Activated CD8-positive, alpha-beta T cell treated with anti-CD3 and anti-CD28 coated beads, Interleukin-2, amount 10 ng/mL, durations not matched to agents 7 days and 5 days (primary cell): ENCODE data around the gene PARVA. TPM values are rescaled to one million over a fixed set of nuclear protein-coding genes. Genes with fewer than 3 reads are reported as not detected.
"Not testable (repeated sequence)": the region's sequence is repeated elsewhere in the genome, so short reads cannot be mapped to it uniquely, and the experiment has no call there.

ENCODE experiments used
- ATAC-seq: fragments of 150-1000 bp; cut with Tn5 transposase; one replicate; pipeline ENCODE4 v1.10.0; 2021; ENCODE audit warnings: moderate library complexity
- CTCF ChIA-PET: fragments of 350-600 bp; sonication (Branson Sonifier 250); formaldehyde crosslinking; loops from one replicate; lab custom pipeline; 2021; ENCODE audit warnings: antibody characterized with exemption; lab: Charles Lee
- POLR2A ChIA-PET: fragments of 350-600 bp; sonication (Branson Sonifier 250); formaldehyde crosslinking; loops from one replicate; lab custom pipeline; 2021; ENCODE audit warnings: antibody characterized with exemption; lab: Charles Lee
- DNase-seq: peaks from one replicate; pipeline ENCODE4 v3.0.0-alpha.2; 2020
- H3K27ac Mint-ChIP-seq: one replicate; pipeline ENCODE4 v1.8.0; 2021; ENCODE audit warnings: mild to moderate bottlenecking, mixed read lengths
- H3K27me3 Mint-ChIP-seq: one replicate; pipeline ENCODE4 v1.8.0; 2021; ENCODE audit warnings: low read depth, mixed read lengths
- H3K36me3 Mint-ChIP-seq: one replicate; pipeline ENCODE4 v1.8.0; 2021; ENCODE audit warnings: low read depth, mixed read lengths
- H3K4me1 Mint-ChIP-seq: one replicate; pipeline ENCODE4 v1.8.0; 2021; ENCODE audit warnings: low read depth, mixed read lengths
- H3K4me3 Mint-ChIP-seq: one replicate; pipeline ENCODE4 v1.8.0; 2021; ENCODE audit warnings: mild to moderate bottlenecking, mixed read lengths
- H3K9me3 Mint-ChIP-seq: one replicate; pipeline ENCODE4 v1.8.0; 2022; ENCODE audit warnings: mixed read lengths; ENCODE audit not compliant: insufficient read depth
- total RNA-seq, 2 experiments: library from RNA; stranded (reverse); gene quantifications; one replicate each; pipeline ENCODE4 v1.2.3, GENCODE V29; 2021

The PARVA gene, protein sequence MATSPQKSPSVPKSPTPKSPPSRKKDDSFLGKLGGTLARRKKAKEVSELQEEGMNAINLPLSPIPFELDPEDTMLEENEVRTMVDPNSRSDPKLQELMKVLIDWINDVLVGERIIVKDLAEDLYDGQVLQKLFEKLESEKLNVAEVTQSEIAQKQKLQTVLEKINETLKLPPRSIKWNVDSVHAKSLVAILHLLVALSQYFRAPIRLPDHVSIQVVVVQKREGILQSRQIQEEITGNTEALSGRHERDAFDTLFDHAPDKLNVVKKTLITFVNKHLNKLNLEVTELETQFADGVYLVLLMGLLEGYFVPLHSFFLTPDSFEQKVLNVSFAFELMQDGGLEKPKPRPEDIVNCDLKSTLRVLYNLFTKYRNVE
- not detected for total RNA-seq

DNA sequence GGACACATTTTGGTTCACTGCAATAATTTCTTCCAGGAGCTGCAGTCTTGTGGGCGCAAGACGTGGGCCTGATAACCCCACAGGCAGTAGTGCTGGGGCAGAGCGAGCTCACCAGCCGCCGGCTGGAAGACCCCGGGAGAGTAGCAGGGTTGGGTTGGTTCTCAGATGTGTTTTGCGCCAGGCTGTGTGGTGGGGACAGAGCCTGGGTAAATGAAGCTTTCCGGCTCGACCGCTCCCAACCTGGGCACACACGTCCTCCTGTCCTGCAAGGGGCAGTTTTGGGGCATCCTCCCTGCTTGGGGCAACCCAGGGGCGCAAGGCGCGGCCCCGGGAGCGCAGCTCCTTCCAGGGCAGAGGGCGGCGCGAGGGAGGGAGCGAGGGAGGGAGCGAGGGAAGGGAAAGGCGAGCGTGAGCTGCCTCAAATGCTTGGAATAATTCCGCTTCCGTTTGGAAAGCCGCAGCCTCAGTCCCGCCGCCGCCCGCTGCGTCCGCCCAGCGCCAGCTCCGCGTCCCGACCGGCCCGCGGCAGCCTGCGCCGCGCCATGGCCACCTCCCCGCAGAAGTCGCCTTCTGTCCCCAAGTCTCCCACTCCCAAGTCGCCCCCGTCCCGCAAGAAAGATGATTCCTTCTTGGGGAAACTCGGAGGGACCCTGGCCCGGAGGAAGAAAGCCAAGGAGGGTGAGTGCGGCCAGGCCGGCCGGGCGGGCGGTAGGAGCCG is at the start of gene PARVA:
TSS of gene PARVA (plus strand) at position 466 of the 718 bp plus-strand sequence. CDS start at position 543, 77 bp downstream.
- Mint-ChIP-seq H3K27me3 (peaks cover 53% of the 10 kb centered on the region), H3K4me1 (peaks cover 4% of the 10 kb centered on the region), H3K9me3 (no peaks in the 10 kb centered on the region), H3K36me3 (peaks cover 2% of the 10 kb centered on the region), H3K27ac (no peak within 1 kb of the TSS), H3K4me3 (peak within 1 kb of the TSS; percentile 50)
- CTCF ChIA-PET: interaction anchor here (0.5 to 2.6 kb wide), 3 partner anchors 11 to 290 kb away, joined by 3 to 15 read pairs (median 4); no protein-coding TSS in a partner anchor
- DNase-seq: no peak
- no peak for ATAC-seq
- POLR2A ChIA-PET: no interaction called here

- peaks cover 3% of the 10 kb centered on the region for H3K4me1 Mint-ChIP-seq
- no peaks in the 10 kb centered on the region for H3K36me3 Mint-ChIP-seq
- H3K9me3 Mint-ChIP-seq: no peaks in the 10 kb centered on the region
- no peak overlapping the region for H3K4me3 Mint-ChIP-seq
- POLR2A ChIA-PET: no interaction called here
- ATAC-seq (no peak), DNase-seq (no peak)
- CTCF ChIA-PET: interaction anchor here (3.5 to 5.9 kb wide), 2 partner anchors 41 to 562 kb away, joined by 25 to 85 read pairs; no protein-coding TSS in a partner anchor
- no peak overlapping the region for H3K27ac Mint-ChIP-seq
- H3K27me3 Mint-ChIP-seq: no peaks in the 10 kb centered on the region
Measured at GRCh38 chr11:12329169-12329568, 48.2 kb upstream of the PARVA start.

DNA sequence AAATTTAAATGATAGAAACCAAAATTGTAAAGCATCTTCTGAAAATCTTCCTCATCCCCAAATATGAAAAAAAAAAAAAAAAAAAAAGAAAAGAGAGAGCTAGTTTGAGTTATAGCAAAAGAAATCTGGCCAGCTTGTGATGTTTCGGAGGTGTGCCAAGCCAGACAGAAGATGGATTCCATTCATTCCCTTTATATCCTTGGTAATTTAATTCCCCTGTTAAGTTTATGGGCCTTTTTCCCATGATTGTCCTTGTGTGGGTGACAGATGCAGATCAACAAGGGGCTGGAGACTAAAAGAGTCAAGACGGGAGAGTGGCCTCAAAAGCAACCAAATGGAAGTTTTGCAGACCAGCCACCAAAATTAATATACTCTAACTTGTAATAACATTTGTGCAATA is 47.6 kb upstream of the PARVA start:
- Mint-ChIP-seq H3K4me3 (no peak overlapping the region), H3K4me1 (peaks cover 3% of the 10 kb centered on the region), H3K27me3 (no peaks in the 10 kb centered on the region), H3K9me3 (no peaks in the 10 kb centered on the region), H3K36me3 (no peaks in the 10 kb centered on the region), H3K27ac (no peak overlapping the region)
- ATAC-seq: no peak
- ChIA-PET POLR2A (no interaction called here), CTCF (interaction anchor here (1.5 to 5.9 kb wide), 7 partner anchors 12 to 569 kb away, joined by 5 to 85 read pairs (median 9); no protein-coding TSS in a partner anchor)
- no peak for DNase-seq

DNA sequence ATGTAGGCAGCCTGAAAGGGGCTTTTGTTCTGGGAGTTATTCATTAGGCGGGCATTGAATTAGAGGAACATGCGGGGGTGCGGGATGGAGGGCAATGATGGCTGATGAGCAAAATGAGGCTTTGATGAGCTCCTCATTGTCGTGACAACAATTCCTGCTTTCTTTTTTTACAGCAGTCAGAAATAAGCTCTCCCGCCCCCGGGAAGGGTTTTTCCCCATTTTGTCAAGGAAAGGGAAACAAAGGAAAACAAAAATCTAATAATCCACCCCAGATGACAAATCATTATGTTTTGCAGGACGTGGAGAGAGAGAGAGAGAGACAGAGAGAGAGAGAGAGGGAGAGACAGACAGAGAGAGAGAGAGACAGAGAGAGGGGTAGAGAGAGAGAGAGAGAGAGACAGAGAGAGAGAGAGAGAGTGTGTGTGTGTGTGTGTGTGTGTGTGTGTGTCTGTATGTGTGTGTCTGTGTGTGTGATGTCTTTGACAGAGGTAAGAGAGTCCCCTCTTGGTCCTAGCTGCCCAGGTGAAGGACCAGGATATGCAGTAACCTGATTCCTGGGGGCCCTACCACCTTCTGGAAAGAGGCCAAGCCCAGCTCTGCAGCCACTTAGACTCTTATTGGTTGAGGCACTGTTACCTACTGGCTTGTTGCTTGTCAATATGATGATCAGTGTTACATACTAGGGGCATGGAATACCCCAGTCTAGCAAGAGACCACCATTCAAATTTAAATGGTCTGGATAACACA is 46.7 kb upstream of the PARVA start:
- no peak for ATAC-seq
- CTCF ChIA-PET: interaction anchor here (0.6 to 5.9 kb wide), 57 partner anchors 9 to 725 kb away, joined by 3 to 85 read pairs (median 4); partner anchors contain the start of gene PARVA
- H3K27me3 Mint-ChIP-seq: peaks cover 2% of the 10 kb centered on the region

DNA sequence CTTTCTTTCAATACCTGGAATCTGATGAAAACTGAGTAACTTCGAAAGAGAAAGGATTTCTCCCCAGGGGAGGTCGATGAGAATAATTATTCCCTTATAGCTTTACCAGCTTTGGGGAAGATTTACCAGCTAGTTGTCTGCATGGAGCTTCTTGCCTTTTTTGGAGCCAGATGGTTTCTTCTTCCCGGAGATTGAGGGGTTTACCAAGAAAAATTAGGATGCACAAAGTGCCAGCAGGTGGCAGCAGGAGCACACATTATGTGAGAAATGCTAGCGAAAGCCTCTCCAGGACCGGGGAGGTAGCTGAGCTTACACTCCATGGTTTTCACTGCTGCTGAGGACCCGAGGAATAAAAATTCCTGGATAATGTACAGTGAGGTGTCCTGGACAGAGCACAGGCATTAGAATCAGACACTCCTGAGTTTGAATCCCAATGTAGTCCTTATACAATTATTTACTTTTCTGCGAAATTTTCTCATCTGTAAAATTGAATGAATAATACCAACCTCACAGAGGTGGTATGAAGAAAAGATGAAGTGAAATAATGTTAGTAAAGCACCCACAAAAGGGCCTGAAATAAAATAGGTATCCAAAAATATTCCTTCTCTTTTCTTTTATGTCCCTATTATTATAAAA is 46.0 kb upstream of the PARVA start:
- ChIA-PET POLR2A (interaction anchor here (0.6 kb wide), 1 partner anchor 155 kb away, joined by 3 read pairs; no protein-coding TSS in a partner anchor), CTCF (interaction anchor here (0.6 to 5.9 kb wide), 63 partner anchors 9 to 725 kb away, joined by 3 to 85 read pairs (median 4); partner anchors contain the start of gene PARVA)
- peak; percentile 61 for ATAC-seq
- H3K27me3 Mint-ChIP-seq: peaks cover 2% of the 10 kb centered on the region
- H3K9me3 Mint-ChIP-seq: no peaks in the 10 kb centered on the region
- H3K4me3 Mint-ChIP-seq: no peak overlapping the region
- H3K36me3 Mint-ChIP-seq: no peaks in the 10 kb centered on the region
- H3K4me1 Mint-ChIP-seq: peaks cover 3% of the 10 kb centered on the region
- no peak overlapping the region for H3K27ac Mint-ChIP-seq
- DNase-seq: peak; percentile 79

More for the DNA sequence above, 46.7 kb upstream of the PARVA start:
- POLR2A ChIA-PET: interaction anchor here (0.6 kb wide), 1 partner anchor 155 kb away, joined by 3 read pairs; no protein-coding TSS in a partner anchor
- Mint-ChIP-seq H3K27ac (no peak overlapping the region), H3K4me3 (no peak overlapping the region), H3K36me3 (no peaks in the 10 kb centered on the region), H3K9me3 (no peaks in the 10 kb centered on the region), H3K4me1 (peaks cover 3% of the 10 kb centered on the region)
- DNase-seq: no peak

GRCh38 chr11:12343526-12343925 is 33.8 kb upstream of the PARVA start:
- H3K36me3 Mint-ChIP-seq: no peaks in the 10 kb centered on the region
- ChIA-PET CTCF (interaction anchor here (0.9 to 1.2 kb wide), 2 partner anchors 13 to 545 kb away, joined by 5 read pairs; no protein-coding TSS in a partner anchor), POLR2A (no interaction called here)
- no peaks in the 10 kb centered on the region for H3K9me3 Mint-ChIP-seq
- no peak for ATAC-seq
- H3K27ac Mint-ChIP-seq: no peak overlapping the region
- H3K27me3 Mint-ChIP-seq: no peaks in the 10 kb centered on the region
- no peak for DNase-seq
- H3K4me3 Mint-ChIP-seq: no peak overlapping the region
- H3K4me1 Mint-ChIP-seq: no peaks in the 10 kb centered on the region

DNA sequence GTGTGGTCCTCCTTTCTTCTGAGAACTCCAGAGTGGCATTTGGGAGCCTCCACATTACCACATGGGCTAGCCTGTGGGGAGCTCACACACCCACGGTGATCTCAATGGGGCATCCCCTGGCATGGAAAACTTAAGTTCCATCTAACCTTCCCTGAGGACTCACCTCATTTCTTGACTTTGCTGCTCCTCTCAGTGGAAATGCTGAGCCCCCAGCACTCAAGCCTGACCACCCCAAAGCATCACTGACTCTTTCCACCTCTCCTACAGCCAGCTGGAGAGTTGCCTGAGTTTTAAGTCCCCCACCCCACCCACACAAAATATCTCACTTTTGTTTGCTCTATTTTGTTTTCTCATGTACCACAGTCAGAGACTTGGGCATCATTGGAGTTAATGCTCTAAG is 23.8 kb upstream of the PARVA start:
- POLR2A ChIA-PET: no interaction called here
- ATAC-seq: no peak
- no peak overlapping the region for H3K4me3 Mint-ChIP-seq
- H3K27ac Mint-ChIP-seq: no peak overlapping the region
- H3K4me1 Mint-ChIP-seq: peaks cover 25% of the 10 kb centered on the region
- CTCF ChIA-PET: no interaction called here
- no peaks in the 10 kb centered on the region for H3K9me3 Mint-ChIP-seq
- no peaks in the 10 kb centered on the region for H3K27me3 Mint-ChIP-seq
- H3K36me3 Mint-ChIP-seq: no peaks in the 10 kb centered on the region
- DNase-seq: no peak

DNA sequence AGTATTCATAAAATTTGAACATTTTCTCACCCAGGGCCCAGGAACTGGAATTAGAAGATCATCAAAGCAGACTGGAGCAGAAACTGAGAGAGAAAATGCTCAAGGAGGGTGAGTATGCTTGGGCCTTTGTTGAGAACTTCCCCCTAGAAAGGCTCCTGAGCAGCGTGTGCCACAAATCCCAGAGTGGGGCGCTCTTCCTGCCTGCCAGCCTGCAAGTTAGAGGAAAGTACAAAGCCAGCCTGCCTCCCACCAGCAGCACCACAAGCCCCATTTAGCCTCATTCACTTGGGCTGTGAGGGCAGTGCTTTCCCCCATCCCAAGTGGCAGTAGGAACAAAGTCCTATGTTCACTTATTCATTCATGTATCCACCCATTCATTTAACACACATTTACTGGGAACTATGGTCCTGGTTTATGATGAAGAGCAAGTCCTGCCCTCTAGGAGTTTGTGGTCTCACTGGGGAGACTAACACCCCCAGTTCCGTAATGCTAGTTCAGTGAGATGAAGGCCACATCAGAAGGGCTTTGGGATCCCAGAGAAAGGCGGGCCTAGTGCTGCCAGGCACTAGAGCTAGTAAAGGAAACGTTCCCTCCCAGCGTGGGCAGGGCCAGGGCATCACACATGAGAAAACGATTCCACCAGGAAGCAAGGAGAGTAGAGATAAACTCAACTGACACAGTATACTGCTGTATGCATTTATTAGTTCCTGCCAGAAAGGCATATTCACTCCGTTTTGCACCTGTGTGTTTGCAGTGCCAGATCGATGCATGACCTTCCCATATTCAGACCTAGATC is 22.4 kb upstream of the PARVA start:
- H3K4me3 Mint-ChIP-seq: no peak overlapping the region
- H3K27me3 Mint-ChIP-seq: no peaks in the 10 kb centered on the region
- no peaks in the 10 kb centered on the region for H3K36me3 Mint-ChIP-seq
- ChIA-PET CTCF (no interaction called here), POLR2A (no interaction called here)
- DNase-seq: no peak
- no peaks in the 10 kb centered on the region for H3K9me3 Mint-ChIP-seq
- no peak for ATAC-seq
- peaks cover 25% of the 10 kb centered on the region for H3K4me1 Mint-ChIP-seq
- H3K27ac Mint-ChIP-seq: no peak overlapping the region

DNA sequence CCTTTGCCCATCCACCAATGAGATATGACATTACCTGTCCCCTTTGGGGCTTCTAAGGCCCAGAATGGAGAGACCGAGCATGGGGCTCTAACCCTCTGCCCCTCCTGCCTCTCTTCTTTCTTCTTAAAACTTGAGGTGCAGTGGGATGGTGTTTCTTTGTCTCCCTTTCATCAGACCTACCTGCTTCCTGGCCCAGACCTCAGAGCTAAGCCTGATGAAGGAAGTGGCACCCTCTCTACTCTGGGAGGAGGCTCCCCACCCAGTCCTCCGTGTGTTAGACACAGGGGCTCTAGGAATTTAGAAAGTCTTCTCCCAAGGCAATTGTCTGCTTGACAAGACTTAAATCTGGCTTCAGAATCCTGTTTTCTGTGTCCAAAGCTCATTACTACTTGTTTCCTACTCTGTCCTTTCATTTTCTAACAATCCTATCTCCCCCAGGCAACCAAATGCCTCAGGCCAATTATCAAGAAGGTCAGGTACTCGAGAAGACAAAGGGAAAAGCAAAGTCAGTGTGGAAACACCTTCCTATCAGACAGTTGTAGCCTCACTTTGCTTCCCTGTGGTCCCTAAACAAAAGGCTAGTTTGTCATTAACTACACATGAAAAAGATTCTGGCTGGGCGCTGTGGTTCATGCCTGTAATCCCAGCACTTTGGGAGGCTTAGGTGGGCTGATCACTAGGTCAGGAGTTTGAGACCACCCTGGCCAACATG is 20.3 kb upstream of the PARVA start:
- Mint-ChIP-seq H3K36me3 (no peaks in the 10 kb centered on the region), H3K4me3 (peak overlapping the region; percentile 3), H3K27ac (peak overlapping the region; percentile 68), H3K9me3 (no peaks in the 10 kb centered on the region), H3K4me1 (peaks cover 19% of the 10 kb centered on the region), H3K27me3 (no peaks in the 10 kb centered on the region)
- peak; percentile 30 for DNase-seq
- ChIA-PET POLR2A (no interaction called here), CTCF (interaction anchor here (1.0 to 1.4 kb wide), 5 partner anchors 9 to 532 kb away, joined by 3 to 8 read pairs (median 5); no protein-coding TSS in a partner anchor)
- ATAC-seq: peak; percentile 89

DNA sequence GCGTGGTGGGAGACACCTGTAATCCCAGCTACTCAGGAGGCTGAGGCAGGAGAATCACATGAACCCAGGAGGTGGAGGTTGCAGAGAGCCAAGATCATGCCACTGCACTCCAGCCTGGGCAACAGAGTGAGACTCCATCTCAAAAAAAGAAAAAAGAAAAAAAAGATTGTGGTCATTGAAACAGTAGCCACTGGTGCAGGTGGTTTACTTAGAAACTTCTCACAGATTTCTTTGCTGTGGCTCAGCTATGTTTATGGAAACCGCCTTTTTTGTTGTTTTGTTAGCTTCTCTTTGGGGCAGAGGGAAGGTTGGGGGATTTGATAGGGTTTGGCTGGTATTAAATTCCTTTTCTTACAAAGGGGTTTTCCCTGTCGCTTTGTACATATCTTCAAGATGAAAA is 19.7 kb upstream of the PARVA start:
- ATAC-seq, POLR2A ChIA-PET, H3K36me3 Mint-ChIP-seq, H3K27me3 Mint-ChIP-seq, H3K9me3 Mint-ChIP-seq, H3K4me3 Mint-ChIP-seq, H3K27ac Mint-ChIP-seq, DNase-seq: not testable (repeated sequence)
- peaks cover 19% of the 10 kb centered on the region for H3K4me1 Mint-ChIP-seq
- CTCF ChIA-PET: interaction anchor here (1.1 to 1.4 kb wide), 4 partner anchors 9 to 531 kb away, joined by 3 to 8 read pairs (median 5); no protein-coding TSS in a partner anchor
